Measurements from ENCODE around the gene RSRC1.

GRCh38 chr3:158220575-158220974, 110.7 kb downstream of the RSRC1 start:
- TF ChIP-seq CTCF (IDR thresholded peaks at IDR 0.05) (no peak), POLR2A (IDR thresholded peaks at IDR 0.05) (no peak)

All from esophagus squamous epithelium (tissue), 4 donors.